HTR-8/SVneo (cell line): ENCODE measurements around the gene SLC9A8.

Source experiments
- DNase-seq: peaks from one replicate; pipeline ENCODE4 v3.0.0; 2011; ENCODE audit warnings: low spot score, mixed read lengths; ENCODE audit not compliant: insufficient read length
- FAIRE-seq: peaks from 2 replicates; lab custom pipeline; 2011; peaks lifted over from hg19 to GRCh38; lab: Jason Lieb, UNC

Gene SLC9A8

GRCh38 chr20:49909499-49910339 is 97.1 kb downstream of the SLC9A8 start:
- DNase-seq, result no peak
- peak; percentile 73 for FAIRE-seq

- DNase-seq (no peak), FAIRE-seq (no peak)
Measured at GRCh38 chr20:49910340-49910706, 97.7 kb downstream of the SLC9A8 start.

- no peak for DNase-seq
Measured at GRCh38 chr20:49913399-49914047, 100.9 kb downstream of the SLC9A8 start.

GRCh38 chr20:49914310-49915117 is 101.9 kb downstream of the SLC9A8 start:
- DNase-seq, result no peak

More at GRCh38 chr20:49913399-49914047, 100.9 kb downstream of the SLC9A8 start:
- FAIRE-seq, result no peak

GRCh38 chr20:49915118-49915379 is 102.4 kb downstream of the SLC9A8 start:
- FAIRE-seq (no peak), DNase-seq (no peak)

More at GRCh38 chr20:49914310-49915117, 101.9 kb downstream of the SLC9A8 start:
- FAIRE-seq, result no peak

- DNase-seq, result peak; percentile 100
- FAIRE-seq, result peak; percentile 99
Measured at GRCh38 chr20:49915380-49916145, 102.9 kb downstream of the SLC9A8 start, which contains the start of gene SPATA2. Gene SPATA2 (minus strand): TSS chr20:49915529. CDS start chr20:49908490, 7,039 bp downstream.

GRCh38 chr20:49916146-49917002 is 103.7 kb downstream of the SLC9A8 start:
- FAIRE-seq (peak; percentile 31), DNase-seq (no peak)

- FAIRE-seq, result no peak
- DNase-seq, result no peak
Measured at GRCh38 chr20:49918446-49918845, 105.8 kb downstream of the SLC9A8 start.

GRCh38 chr20:49919009-49919408 is 106.4 kb downstream of the SLC9A8 start:
- FAIRE-seq (no peak), DNase-seq (no peak)

- FAIRE-seq, result no peak
- no peak for DNase-seq
Measured at GRCh38 chr20:49919461-49919860, 106.8 kb downstream of the SLC9A8 start.

- no peak for DNase-seq
- FAIRE-seq, result peak; percentile 81
Measured at GRCh38 chr20:49924247-49924646, 111.6 kb downstream of the SLC9A8 start.

GRCh38 chr20:49925901-49926454 is 113.3 kb downstream of the SLC9A8 start:
- no peak for FAIRE-seq
- no peak for DNase-seq

- DNase-seq (peak; percentile 98), FAIRE-seq (peak; percentile 60)
Measured at GRCh38 chr20:49928411-49929141, 115.9 kb downstream of the SLC9A8 start.

GRCh38 chr20:49929142-49929494 is 116.5 kb downstream of the SLC9A8 start:
- FAIRE-seq (no peak), DNase-seq (no peak)

- FAIRE-seq (no peak), DNase-seq (no peak)
Measured at GRCh38 chr20:49935746-49936152, 123.1 kb downstream of the SLC9A8 start.

- DNase-seq (peak; percentile 100), FAIRE-seq (peak; percentile 88)
Measured at GRCh38 chr20:49936153-49937026, 123.8 kb downstream of the SLC9A8 start, which contains the start of gene RNF114. Gene RNF114 (plus strand): TSS chr20:49936397. CDS start chr20:49936413, 16 bp downstream.
